GM18505 (cell line): ENCODE results near the gene RMDN3.

Experiments used
- ATAC-seq: cut with Tn5 transposase; IDR thresholded peaks from one replicate; pipeline ENCODE4 v1.9.1; 2021; ENCODE audit not compliant: unreplicated experiment
- POLR2A ChIP-seq: IDR thresholded peaks from 4 replicates; pipeline ENCODE4 v1.6.1; 2011; ENCODE audit warnings: borderline replicate concordance; ENCODE audit not compliant: insufficient read depth, insufficient read length; ENCODE audit errors: extremely low read depth

RMDN3 gene

GRCh38 chr15:40767838-40768500 lies 12.9 kb upstream of the RMDN3 start:
- ATAC-seq = no peak
- TF ChIP-seq POLR2A = no peak

GRCh38 chr15:40766906-40767837 lies 12.1 kb upstream of the RMDN3 start:
- no peak for TF ChIP-seq POLR2A
- no peak for ATAC-seq

GRCh38 chr15:40766194-40766815 lies 11.3 kb upstream of the RMDN3 start:
- ATAC-seq = no peak
- no peak for TF ChIP-seq POLR2A

GRCh38 chr15:40764629-40765103 lies 9.6 kb upstream of the RMDN3 start:
- ATAC-seq = no peak
- TF ChIP-seq POLR2A = no peak

GRCh38 chr15:40763801-40764628 lies 9.0 kb upstream of the RMDN3 start, which contains the start of gene GCHFR:
Gene GCHFR (plus strand): TSS chr15:40764068. CDS start chr15:40764181, 113 bp downstream.
- peak; percentile 81 for TF ChIP-seq POLR2A
- peak; percentile 50 for ATAC-seq

- TF ChIP-seq POLR2A = no peak
Observed at GRCh38 chr15:40762919-40763800, 8.1 kb upstream of the RMDN3 start.

GRCh38 chr15:40759961-40760360 lies 4.9 kb upstream of the RMDN3 start:
- no peak for ATAC-seq
- TF ChIP-seq POLR2A = no peak

More at GRCh38 chr15:40762919-40763800, 8.1 kb upstream of the RMDN3 start:
- ATAC-seq = peak; percentile 2

GRCh38 chr15:40756938-40757337 lies 1.9 kb upstream of the RMDN3 start:
- TF ChIP-seq POLR2A = no peak
- no peak for ATAC-seq

GRCh38 chr15:40755812-40756208 lies 756 bp upstream of the RMDN3 start:
- ATAC-seq = no peak
- TF ChIP-seq POLR2A = no peak

- no peak for TF ChIP-seq POLR2A
- no peak for ATAC-seq
Observed at GRCh38 chr15:40754574-40754882, 526 bp downstream of the RMDN3 start.

GRCh38 chr15:40751745-40752144 lies 3.3 kb downstream of the RMDN3 start:
- no peak for ATAC-seq
- no peak for TF ChIP-seq POLR2A

- ATAC-seq = no peak
- no peak for TF ChIP-seq POLR2A
Observed at GRCh38 chr15:40750885-40751284, 4.2 kb downstream of the RMDN3 start.
